Measurements from ENCODE around the gene MAMDC2. TPM values are rescaled to one million over a fixed set of nuclear protein-coding genes. Genes with fewer than 3 reads are reported as not detected.
A peak's percentile ranks its signal among the peaks of the same experiment; 100 is the strongest.

MAMDC2 gene
- total RNA-seq, 1 experiment from 2014 or later, result 1.6 TPM

- in situ Hi-C loops (cut with HindIII; ENCODE audit: low pct_unique_long_range_greater_than_20kb, low sequenced_read_pairs), result no loop called here
- DNase-seq (ENCODE audit: low read depth, low spot score), result no peak
Measured at GRCh38 chr9:70083429-70083828, 39.8 kb downstream of the MAMDC2 start.

- peak; percentile 21 for DNase-seq (ENCODE audit: low read depth, low spot score)
- in situ Hi-C loops (cut with HindIII; ENCODE audit: low pct_unique_long_range_greater_than_20kb, low sequenced_read_pairs), result no loop called here
Measured at GRCh38 chr9:70085241-70085640, 41.6 kb downstream of the MAMDC2 start.

GRCh38 chr9:70091103-70091502 is 47.5 kb downstream of the MAMDC2 start:
- in situ Hi-C loops (cut with HindIII; ENCODE audit: low pct_unique_long_range_greater_than_20kb, low sequenced_read_pairs), result no loop called here

GRCh38 chr9:70091572-70091971 is 47.9 kb downstream of the MAMDC2 start:
- DNase-seq (ENCODE audit: low read depth, low spot score), result no peak
- in situ Hi-C loops (cut with HindIII; ENCODE audit: low pct_unique_long_range_greater_than_20kb, low sequenced_read_pairs), result no loop called here

More at GRCh38 chr9:70091103-70091502, 47.5 kb downstream of the MAMDC2 start:
- DNase-seq (ENCODE audit: low read depth, low spot score), result no peak

GRCh38 chr9:70092190-70092589 is 48.5 kb downstream of the MAMDC2 start:
- in situ Hi-C loops (cut with HindIII; ENCODE audit: low pct_unique_long_range_greater_than_20kb, low sequenced_read_pairs), result no loop called here
- no peak for DNase-seq (ENCODE audit: low read depth, low spot score)

GRCh38 chr9:70093095-70093494 is 49.4 kb downstream of the MAMDC2 start:
- DNase-seq (ENCODE audit: low read depth, low spot score), result no peak
- in situ Hi-C loops (cut with HindIII; ENCODE audit: low pct_unique_long_range_greater_than_20kb, low sequenced_read_pairs), result no loop called here

GRCh38 chr9:70093944-70094343 is 50.3 kb downstream of the MAMDC2 start:
- in situ Hi-C loops (cut with HindIII; ENCODE audit: low pct_unique_long_range_greater_than_20kb, low sequenced_read_pairs), result no loop called here
- DNase-seq (ENCODE audit: low read depth, low spot score), result peak; percentile 11

GRCh38 chr9:70094747-70095146 is 51.1 kb downstream of the MAMDC2 start:
- in situ Hi-C loops (cut with HindIII; ENCODE audit: low pct_unique_long_range_greater_than_20kb, low sequenced_read_pairs), result no loop called here
- no peak for DNase-seq (ENCODE audit: low read depth, low spot score)

GRCh38 chr9:70097187-70097586 is 53.5 kb downstream of the MAMDC2 start:
- in situ Hi-C loops (cut with HindIII; ENCODE audit: low pct_unique_long_range_greater_than_20kb, low sequenced_read_pairs), result no loop called here
- no peak for DNase-seq (ENCODE audit: low read depth, low spot score)

GRCh38 chr9:70100362-70100761 is 56.7 kb downstream of the MAMDC2 start:
- in situ Hi-C loops (cut with HindIII; ENCODE audit: low pct_unique_long_range_greater_than_20kb, low sequenced_read_pairs), result loop anchor here (25.0 kb wide), 1 partner anchor 138 kb away; no protein-coding TSS in a partner anchor
- peak; percentile 96 for DNase-seq (ENCODE audit: low read depth, low spot score)

GRCh38 chr9:70101265-70101664 is 57.6 kb downstream of the MAMDC2 start:
- in situ Hi-C loops (cut with HindIII; ENCODE audit: low pct_unique_long_range_greater_than_20kb, low sequenced_read_pairs), result loop anchor here (25.0 kb wide), 1 partner anchor 139 kb away; no protein-coding TSS in a partner anchor
- no peak for DNase-seq (ENCODE audit: low read depth, low spot score)

- no peak for DNase-seq (ENCODE audit: low read depth, low spot score)
- in situ Hi-C loops (cut with HindIII; ENCODE audit: low pct_unique_long_range_greater_than_20kb, low sequenced_read_pairs), result loop anchor here (25.0 kb wide), 1 partner anchor 143 kb away; no protein-coding TSS in a partner anchor
Measured at GRCh38 chr9:70105147-70105546, 61.5 kb downstream of the MAMDC2 start.

- in situ Hi-C loops (cut with HindIII; ENCODE audit: low pct_unique_long_range_greater_than_20kb, low sequenced_read_pairs), result loop anchor here (25.0 kb wide), 1 partner anchor 144 kb away; no protein-coding TSS in a partner anchor
- DNase-seq (ENCODE audit: low read depth, low spot score), result peak; percentile 79
Measured at GRCh38 chr9:70106571-70106970, 62.9 kb downstream of the MAMDC2 start.

- no peak for DNase-seq (ENCODE audit: low read depth, low spot score)
- in situ Hi-C loops (cut with HindIII; ENCODE audit: low pct_unique_long_range_greater_than_20kb, low sequenced_read_pairs), result loop anchor here (25.0 kb wide), 1 partner anchor 145 kb away; no protein-coding TSS in a partner anchor
Measured at GRCh38 chr9:70107558-70107957, 63.9 kb downstream of the MAMDC2 start.

GRCh38 chr9:70108181-70108580 is 64.5 kb downstream of the MAMDC2 start:
- in situ Hi-C loops (cut with HindIII; ENCODE audit: low pct_unique_long_range_greater_than_20kb, low sequenced_read_pairs), result loop anchor here (25.0 kb wide), 1 partner anchor 146 kb away; no protein-coding TSS in a partner anchor
- no peak for DNase-seq (ENCODE audit: low read depth, low spot score)

GRCh38 chr9:70110194-70111041 is 66.8 kb downstream of the MAMDC2 start:
- in situ Hi-C loops (cut with HindIII; ENCODE audit: low pct_unique_long_range_greater_than_20kb, low sequenced_read_pairs), result loop anchor here (25.0 kb wide), 1 partner anchor 148 kb away; no protein-coding TSS in a partner anchor
- peak; percentile 27 for DNase-seq (ENCODE audit: low read depth, low spot score)

GRCh38 chr9:70111042-70111602 is 67.5 kb downstream of the MAMDC2 start:
- in situ Hi-C loops (cut with HindIII; ENCODE audit: low pct_unique_long_range_greater_than_20kb, low sequenced_read_pairs), result loop anchor here (25.0 kb wide), 1 partner anchor 149 kb away; no protein-coding TSS in a partner anchor

GRCh38 chr9:70111641-70112236 is 68.1 kb downstream of the MAMDC2 start:
- DNase-seq (ENCODE audit: low read depth, low spot score), result peak; percentile 22
- in situ Hi-C loops (cut with HindIII; ENCODE audit: low pct_unique_long_range_greater_than_20kb, low sequenced_read_pairs), result loop anchor here (25.0 kb wide), 1 partner anchor 149 kb away; no protein-coding TSS in a partner anchor

More at GRCh38 chr9:70111042-70111602, 67.5 kb downstream of the MAMDC2 start:
- peak; percentile 80 for DNase-seq (ENCODE audit: low read depth, low spot score)
